ENCODE measurements around the gene ARHGAP24.

The ARHGAP24 gene

GRCh38 chr4:85829276-85830051 lies 354.5 kb downstream of the ARHGAP24 start:
- H2BK5ac ChIP-seq (ENCODE audit: low read depth, low read length, poor library complexity): no peak overlapping the region
- no peak overlapping the region for H2AK5ac ChIP-seq (ENCODE audit: low read length)
- H3K4me1 ChIP-seq (ENCODE audit: control insufficient read depth in 1 of 2, insufficient read depth in 2 of 2, low read length in 2 of 2): peaks cover 0 to 7% of the 10 kb centered on the region in 2 experiments
- no peak overlapping the region for H3K23ac ChIP-seq (ENCODE audit: low read length)
- H3K36me3 ChIP-seq (ENCODE audit: control insufficient read depth in 1 of 2, insufficient read depth in 2 of 2, low read length in 2 of 2): no peaks in the 10 kb centered on the region
- no peaks in the 10 kb centered on the region for H3K27me3 ChIP-seq (ENCODE audit: insufficient read depth, low read length)
- H3K4ac ChIP-seq (ENCODE audit: low read depth, low read length): no peak overlapping the region
- H2BK120ac ChIP-seq (ENCODE audit: insufficient read depth, low read length, poor library complexity): no peak overlapping the region
- H3K4me3 ChIP-seq (ENCODE audit: low read depth, low read length): no peak overlapping the region
- no peak overlapping the region for H4K8ac ChIP-seq (ENCODE audit: low read depth, low read length)
- no peaks in the 10 kb centered on the region for H3K79me1 ChIP-seq (ENCODE audit: low read length)
- no peak overlapping the region for H3K14ac ChIP-seq (ENCODE audit: low read length)
- no peaks in the 10 kb centered on the region for H3K9me3 ChIP-seq (ENCODE audit: insufficient read depth, low read depth, low read length)
- H4K12ac ChIP-seq (ENCODE audit: low read depth, low read length): no peak overlapping the region
- no peak overlapping the region for H3K4me2 ChIP-seq (ENCODE audit: low read length)
- DNase-seq: no peak
- H3K27ac ChIP-seq (ENCODE audit: low read depth, low read length): no peak overlapping the region
- WGBS (ENCODE audit: extremely low coverage, insufficient coverage, insufficient read length): no CpG with 5 or more reads among the region's 2 CpGs
- H3K18ac ChIP-seq (ENCODE audit: low read length): no peak overlapping the region
- no peak overlapping the region for H2BK12ac ChIP-seq (ENCODE audit: low read length)
- no peak overlapping the region for H3K9ac ChIP-seq (ENCODE audit: low read length)
- no peak overlapping the region for H2AFZ ChIP-seq (ENCODE audit: insufficient read depth, low read length, poor library complexity)
- H3K79me2 ChIP-seq (ENCODE audit: control insufficient read depth, insufficient read depth, low read length, poor library complexity): no peaks in the 10 kb centered on the region
- no peak overlapping the region for H4K91ac ChIP-seq (ENCODE audit: low read depth, low read length)

GRCh38 chr4:85831647-85832046 lies 356.7 kb downstream of the ARHGAP24 start:
- no peak overlapping the region for H4K91ac ChIP-seq (ENCODE audit: low read depth, low read length)
- DNase-seq: no peak
- no peak overlapping the region for H4K8ac ChIP-seq (ENCODE audit: low read depth, low read length)
- no peaks in the 10 kb centered on the region for H3K9me3 ChIP-seq (ENCODE audit: insufficient read depth, low read depth, low read length)
- no peak overlapping the region for H2AFZ ChIP-seq (ENCODE audit: insufficient read depth, low read length, poor library complexity)
- no peak overlapping the region for H3K14ac ChIP-seq (ENCODE audit: low read length)
- H3K4me3 ChIP-seq (ENCODE audit: low read depth, low read length): no peak overlapping the region
- H3K79me2 ChIP-seq (ENCODE audit: control insufficient read depth, insufficient read depth, low read length, poor library complexity): no peaks in the 10 kb centered on the region
- H2BK5ac ChIP-seq (ENCODE audit: low read depth, low read length, poor library complexity): no peak overlapping the region
- peak overlapping the region; percentile 90 for H3K23ac ChIP-seq (ENCODE audit: low read length)
- H2BK120ac ChIP-seq (ENCODE audit: insufficient read depth, low read length, poor library complexity): no peak overlapping the region
- no peaks in the 10 kb centered on the region for H3K27me3 ChIP-seq (ENCODE audit: insufficient read depth, low read length)
- no peak overlapping the region for H3K4me2 ChIP-seq (ENCODE audit: low read length)
- peaks cover 0 to 4% of the 10 kb centered on the region in 2 experiments for H3K4me1 ChIP-seq (ENCODE audit: control insufficient read depth in 1 of 2, insufficient read depth in 2 of 2, low read length in 2 of 2)
- H3K9ac ChIP-seq (ENCODE audit: low read length): no peak overlapping the region
- no peak overlapping the region for H2AK5ac ChIP-seq (ENCODE audit: low read length)
- H3K79me1 ChIP-seq (ENCODE audit: low read length): no peaks in the 10 kb centered on the region
- H2BK12ac ChIP-seq (ENCODE audit: low read length): no peak overlapping the region
- H3K36me3 ChIP-seq (ENCODE audit: control insufficient read depth in 1 of 2, insufficient read depth in 2 of 2, low read length in 2 of 2): no peaks in the 10 kb centered on the region
- H4K12ac ChIP-seq (ENCODE audit: low read depth, low read length): no peak overlapping the region
- H3K4ac ChIP-seq (ENCODE audit: low read depth, low read length): no peak overlapping the region
- WGBS (ENCODE audit: extremely low coverage, insufficient coverage, insufficient read length): 100% methylated on average over 1 of the region's 3 CpGs
- H3K27ac ChIP-seq (ENCODE audit: low read depth, low read length): no peak overlapping the region
- no peak overlapping the region for H3K18ac ChIP-seq (ENCODE audit: low read length)

- Histone ChIP-seq H2AK5ac (ENCODE audit: low read length) (no peak overlapping the region), H2AFZ (ENCODE audit: insufficient read depth, low read length, poor library complexity) (no peak overlapping the region), H4K12ac (ENCODE audit: low read depth, low read length) (no peak overlapping the region), H3K9ac (ENCODE audit: low read length) (no peak overlapping the region), H3K36me3 (ENCODE audit: control insufficient read depth in 1 of 2, insufficient read depth in 2 of 2, low read length in 2 of 2) (no peaks in the 10 kb centered on the region), H3K27me3 (ENCODE audit: insufficient read depth, low read length) (no peaks in the 10 kb centered on the region), H3K14ac (ENCODE audit: low read length) (no peak overlapping the region), H3K79me2 (ENCODE audit: control insufficient read depth, insufficient read depth, low read length, poor library complexity) (no peaks in the 10 kb centered on the region), H3K4me3 (ENCODE audit: low read depth, low read length) (no peak overlapping the region), H3K18ac (ENCODE audit: low read length) (no peak overlapping the region), H3K9me3 (ENCODE audit: insufficient read depth, low read depth, low read length) (no peaks in the 10 kb centered on the region), H2BK120ac (ENCODE audit: insufficient read depth, low read length, poor library complexity) (no peak overlapping the region), H3K27ac (ENCODE audit: low read depth, low read length) (no peak overlapping the region), H3K23ac (ENCODE audit: low read length) (no peak overlapping the region), H3K4me1 (ENCODE audit: control insufficient read depth in 1 of 2, insufficient read depth in 2 of 2, low read length in 2 of 2) (no peaks in the 10 kb centered on the region), H3K79me1 (ENCODE audit: low read length) (no peaks in the 10 kb centered on the region), H2BK5ac (ENCODE audit: low read depth, low read length, poor library complexity) (no peak overlapping the region), H4K8ac (ENCODE audit: low read depth, low read length) (no peak overlapping the region), H4K91ac (ENCODE audit: low read depth, low read length) (no peak overlapping the region), H2BK12ac (ENCODE audit: low read length) (no peak overlapping the region), H3K4me2 (ENCODE audit: low read length) (no peak overlapping the region), H3K4ac (ENCODE audit: low read depth, low read length) (no peak overlapping the region)
- whole genome bisulfite sequencing (ENCODE audit: extremely low coverage, insufficient coverage, insufficient read length): no CpG with 5 or more reads among the region's 3 CpGs
- DNase-seq: no peak
Measured at GRCh38 chr4:85833302-85833701, 358.4 kb downstream of the ARHGAP24 start.

DNA sequence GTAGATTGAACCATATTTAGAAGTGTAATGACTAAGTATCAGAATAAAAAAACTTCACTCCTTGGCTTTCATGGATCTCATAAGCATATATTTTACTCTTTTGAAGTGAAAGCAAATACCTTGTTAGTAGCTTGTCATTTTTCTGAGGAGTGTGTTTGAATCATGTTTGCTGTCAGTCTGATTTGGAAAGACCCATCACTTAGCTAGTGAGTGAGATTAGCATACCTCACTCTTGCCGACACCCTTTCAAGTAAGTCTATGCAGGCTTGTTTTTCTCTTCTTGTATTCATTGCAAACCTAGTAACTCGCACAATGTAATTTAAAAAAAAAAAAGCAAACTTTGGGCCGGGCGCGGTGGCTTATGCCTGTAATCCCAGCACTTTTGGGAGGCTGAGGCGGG lies 360.0 kb downstream of the ARHGAP24 start:
- H3K18ac ChIP-seq (ENCODE audit: low read length): no peak overlapping the region
- no peak overlapping the region for H3K23ac ChIP-seq (ENCODE audit: low read length)

More for the DNA sequence above, 360.0 kb downstream of the ARHGAP24 start:
- H3K27me3 ChIP-seq (ENCODE audit: insufficient read depth, low read length): no peaks in the 10 kb centered on the region
- no peaks in the 10 kb centered on the region for H3K4me1 ChIP-seq (ENCODE audit: control insufficient read depth in 1 of 2, insufficient read depth in 2 of 2, low read length in 2 of 2)
- H3K4me3 ChIP-seq (ENCODE audit: low read depth, low read length): no peak overlapping the region
- H3K14ac ChIP-seq (ENCODE audit: low read length): no peak overlapping the region
- H3K79me2 ChIP-seq (ENCODE audit: control insufficient read depth, insufficient read depth, low read length, poor library complexity): no peaks in the 10 kb centered on the region
- WGBS (ENCODE audit: extremely low coverage, insufficient coverage, insufficient read length): no CpG with 5 or more reads among the region's 6 CpGs
- H3K4me2 ChIP-seq (ENCODE audit: low read length): no peak overlapping the region
- H2AFZ ChIP-seq (ENCODE audit: insufficient read depth, low read length, poor library complexity): no peak overlapping the region
- no peaks in the 10 kb centered on the region for H3K79me1 ChIP-seq (ENCODE audit: low read length)
- H3K9me3 ChIP-seq (ENCODE audit: insufficient read depth, low read depth, low read length): no peaks in the 10 kb centered on the region
- H2AK5ac ChIP-seq (ENCODE audit: low read length): no peak overlapping the region
- no peak overlapping the region for H2BK12ac ChIP-seq (ENCODE audit: low read length)
- no peak overlapping the region for H2BK120ac ChIP-seq (ENCODE audit: insufficient read depth, low read length, poor library complexity)
- no peak overlapping the region for H4K12ac ChIP-seq (ENCODE audit: low read depth, low read length)
- H4K8ac ChIP-seq (ENCODE audit: low read depth, low read length): no peak overlapping the region
- no peak overlapping the region for H3K27ac ChIP-seq (ENCODE audit: low read depth, low read length)
- no peak overlapping the region for H3K4ac ChIP-seq (ENCODE audit: low read depth, low read length)
- H3K36me3 ChIP-seq (ENCODE audit: control insufficient read depth in 1 of 2, insufficient read depth in 2 of 2, low read length in 2 of 2): no peaks in the 10 kb centered on the region
- H2BK5ac ChIP-seq (ENCODE audit: low read depth, low read length, poor library complexity): no peak overlapping the region
- DNase-seq: no peak
- H3K9ac ChIP-seq (ENCODE audit: low read length): no peak overlapping the region
- no peak overlapping the region for H4K91ac ChIP-seq (ENCODE audit: low read depth, low read length)
